Transverse colon (tissue), 4 donors: ENCODE measurements around the gene PEF1.

ENCODE experiments used
- POLR2A ChIP-seq: fragments of 450-650 bp; IDR thresholded peaks from one replicate; pipeline ENCODE4 v1.6.1; 2016; ENCODE audit warnings: antibody characterized with exemption, mild to moderate bottlenecking, moderate library complexity
- POLR2AphosphoS5 ChIP-seq, 3 donors: sonication (generic); formaldehyde crosslinking; IDR thresholded peaks; one replicate each; pipeline ENCODE4 v1.6.1; 2016; ENCODE audit warnings: antibody characterized with exemption in 3 of 3
- TF ChIP-seq, protein P1 (sequence below), 5 experiments: fragments of 200-600 bp in 3 of 5; fragments of 450-650 bp in 2 of 5; sonication (generic) in 3 of 5; IDR thresholded peaks; 1 replicate in 2 of 5; 2 replicates in 3 of 5; pipeline ENCODE4 v1.5.1; 2016 to 2017; ENCODE audit warnings: antibody characterized with exemption in 5 of 5, inconsistent platforms in 3 of 5, mild to moderate bottlenecking in 2 of 5, moderate library complexity in 1 of 5

GRCh38 chr1:31584869-31585735, 59.6 kb downstream of the PEF1 start:
- TF ChIP-seq POLR2AphosphoS5 (IDR thresholded peaks at IDR 0.05): no peak
- TF ChIP-seq POLR2A: no peak
- TF ChIP-seq, protein P1, sequence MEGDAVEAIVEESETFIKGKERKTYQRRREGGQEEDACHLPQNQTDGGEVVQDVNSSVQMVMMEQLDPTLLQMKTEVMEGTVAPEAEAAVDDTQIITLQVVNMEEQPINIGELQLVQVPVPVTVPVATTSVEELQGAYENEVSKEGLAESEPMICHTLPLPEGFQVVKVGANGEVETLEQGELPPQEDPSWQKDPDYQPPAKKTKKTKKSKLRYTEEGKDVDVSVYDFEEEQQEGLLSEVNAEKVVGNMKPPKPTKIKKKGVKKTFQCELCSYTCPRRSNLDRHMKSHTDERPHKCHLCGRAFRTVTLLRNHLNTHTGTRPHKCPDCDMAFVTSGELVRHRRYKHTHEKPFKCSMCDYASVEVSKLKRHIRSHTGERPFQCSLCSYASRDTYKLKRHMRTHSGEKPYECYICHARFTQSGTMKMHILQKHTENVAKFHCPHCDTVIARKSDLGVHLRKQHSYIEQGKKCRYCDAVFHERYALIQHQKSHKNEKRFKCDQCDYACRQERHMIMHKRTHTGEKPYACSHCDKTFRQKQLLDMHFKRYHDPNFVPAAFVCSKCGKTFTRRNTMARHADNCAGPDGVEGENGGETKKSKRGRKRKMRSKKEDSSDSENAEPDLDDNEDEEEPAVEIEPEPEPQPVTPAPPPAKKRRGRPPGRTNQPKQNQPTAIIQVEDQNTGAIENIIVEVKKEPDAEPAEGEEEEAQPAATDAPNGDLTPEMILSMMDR (IDR thresholded peaks at IDR 0.05): no peak
